Measurements from ENCODE around the gene TPO. TPM values are rescaled to one million over a fixed set of nuclear protein-coding genes. Genes with fewer than 3 reads are reported as not detected.
"Not testable (repeated sequence)": the region's sequence is repeated elsewhere in the genome, so short reads cannot be mapped to it uniquely, and the experiment has no call there.

The TPO gene
- total RNA-seq, 1 donor from 2014 or later, result not detected

GRCh38 chr2:1515986-1516797 lies 102.9 kb downstream of the TPO start:
- DNase-seq (ENCODE audit: low spot score in 2 of 2, unreplicated experiment in 2 of 2), result no peak
- H3K4me1 Mint-ChIP-seq, result peaks cover 10% of the 10 kb centered on the region
- no peak overlapping the region for H3K4me3 Mint-ChIP-seq
- no peaks in the 10 kb centered on the region for H3K36me3 Mint-ChIP-seq
- peaks cover 7% of the 10 kb centered on the region for H3K27me3 Mint-ChIP-seq (ENCODE audit: low read depth)
- no peak for TF ChIP-seq CTCF (IDR thresholded peaks at IDR 0.05; ENCODE audit: unreplicated experiment)
- H3K9me3 Mint-ChIP-seq, result no peaks in the 10 kb centered on the region
- H3K27ac Mint-ChIP-seq, result no peak overlapping the region

- H3K4me3 Mint-ChIP-seq, result no peak overlapping the region
- peaks cover 6% of the 10 kb centered on the region for H3K27me3 Mint-ChIP-seq (ENCODE audit: low read depth)
- H3K27ac Mint-ChIP-seq, result no peak overlapping the region
- TF ChIP-seq CTCF (IDR thresholded peaks at IDR 0.05; ENCODE audit: unreplicated experiment), result no peak
- no peak for DNase-seq (ENCODE audit: low spot score in 2 of 2, unreplicated experiment in 2 of 2)
- no peaks in the 10 kb centered on the region for H3K36me3 Mint-ChIP-seq
- H3K9me3 Mint-ChIP-seq, result no peaks in the 10 kb centered on the region
- H3K4me1 Mint-ChIP-seq, result peaks cover 10% of the 10 kb centered on the region
These were observed 103.5 kb downstream of the TPO start for GRCh38 chr2:1516798-1517060.

- not testable (repeated sequence) for H3K27ac Mint-ChIP-seq; H3K9me3 Mint-ChIP-seq; DNase-seq (ENCODE audit: low spot score in 2 of 2, unreplicated experiment in 2 of 2); H3K36me3 Mint-ChIP-seq; H3K27me3 Mint-ChIP-seq (ENCODE audit: low read depth); H3K4me3 Mint-ChIP-seq
- H3K4me1 Mint-ChIP-seq, result peaks cover 10% of the 10 kb centered on the region
These were observed 104.0 kb downstream of the TPO start for GRCh38 chr2:1517291-1517690.

GRCh38 chr2:1517786-1518185 lies 104.5 kb downstream of the TPO start:
- no peak for TF ChIP-seq CTCF (IDR thresholded peaks at IDR 0.05; ENCODE audit: unreplicated experiment)
- H3K27ac Mint-ChIP-seq, result no peak overlapping the region
- no peak for DNase-seq (ENCODE audit: low spot score in 2 of 2, unreplicated experiment in 2 of 2)
- peaks cover 12% of the 10 kb centered on the region for H3K27me3 Mint-ChIP-seq (ENCODE audit: low read depth)
- no peak overlapping the region for H3K4me3 Mint-ChIP-seq
- H3K9me3 Mint-ChIP-seq, result no peaks in the 10 kb centered on the region
- peaks cover 10% of the 10 kb centered on the region for H3K4me1 Mint-ChIP-seq
- no peaks in the 10 kb centered on the region for H3K36me3 Mint-ChIP-seq

GRCh38 chr2:1518331-1518803 lies 105.1 kb downstream of the TPO start:
- Mint-ChIP-seq H3K4me3 (no peak overlapping the region), H3K9me3 (no peaks in the 10 kb centered on the region), H3K36me3 (no peaks in the 10 kb centered on the region), H3K27me3 (ENCODE audit: low read depth) (peaks cover 11% of the 10 kb centered on the region), H3K4me1 (peaks cover 10% of the 10 kb centered on the region), H3K27ac (no peak overlapping the region)
- TF ChIP-seq CTCF (IDR thresholded peaks at IDR 0.05; ENCODE audit: unreplicated experiment), result no peak
- DNase-seq (ENCODE audit: low spot score in 2 of 2, unreplicated experiment in 2 of 2), result no peak

- Mint-ChIP-seq H3K9me3 (no peaks in the 10 kb centered on the region), H3K4me1 (peaks cover 10% of the 10 kb centered on the region), H3K36me3 (no peaks in the 10 kb centered on the region), H3K27ac (no peak overlapping the region), H3K27me3 (ENCODE audit: low read depth) (peaks cover 11% of the 10 kb centered on the region), H3K4me3 (no peak overlapping the region)
- TF ChIP-seq CTCF (IDR thresholded peaks at IDR 0.05; ENCODE audit: unreplicated experiment), result no peak
- no peak for DNase-seq (ENCODE audit: low spot score in 2 of 2, unreplicated experiment in 2 of 2)
These were observed 105.7 kb downstream of the TPO start for GRCh38 chr2:1518867-1519530.
